Measurements from ENCODE around the gene UBL7. TPM values are rescaled to one million over a fixed set of nuclear protein-coding genes. Genes with fewer than 3 reads are reported as not detected.

The UBL7 gene, protein sequence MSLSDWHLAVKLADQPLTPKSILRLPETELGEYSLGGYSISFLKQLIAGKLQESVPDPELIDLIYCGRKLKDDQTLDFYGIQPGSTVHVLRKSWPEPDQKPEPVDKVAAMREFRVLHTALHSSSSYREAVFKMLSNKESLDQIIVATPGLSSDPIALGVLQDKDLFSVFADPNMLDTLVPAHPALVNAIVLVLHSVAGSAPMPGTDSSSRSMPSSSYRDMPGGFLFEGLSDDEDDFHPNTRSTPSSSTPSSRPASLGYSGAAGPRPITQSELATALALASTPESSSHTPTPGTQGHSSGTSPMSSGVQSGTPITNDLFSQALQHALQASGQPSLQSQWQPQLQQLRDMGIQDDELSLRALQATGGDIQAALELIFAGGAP
- 100 to 1,000 TPM in 1 of 4 donors, 10 to 100 TPM in 2, 1 to 10 TPM in 1; 4.0 to 157 (median 42.3) TPM for total RNA-seq

DNA sequence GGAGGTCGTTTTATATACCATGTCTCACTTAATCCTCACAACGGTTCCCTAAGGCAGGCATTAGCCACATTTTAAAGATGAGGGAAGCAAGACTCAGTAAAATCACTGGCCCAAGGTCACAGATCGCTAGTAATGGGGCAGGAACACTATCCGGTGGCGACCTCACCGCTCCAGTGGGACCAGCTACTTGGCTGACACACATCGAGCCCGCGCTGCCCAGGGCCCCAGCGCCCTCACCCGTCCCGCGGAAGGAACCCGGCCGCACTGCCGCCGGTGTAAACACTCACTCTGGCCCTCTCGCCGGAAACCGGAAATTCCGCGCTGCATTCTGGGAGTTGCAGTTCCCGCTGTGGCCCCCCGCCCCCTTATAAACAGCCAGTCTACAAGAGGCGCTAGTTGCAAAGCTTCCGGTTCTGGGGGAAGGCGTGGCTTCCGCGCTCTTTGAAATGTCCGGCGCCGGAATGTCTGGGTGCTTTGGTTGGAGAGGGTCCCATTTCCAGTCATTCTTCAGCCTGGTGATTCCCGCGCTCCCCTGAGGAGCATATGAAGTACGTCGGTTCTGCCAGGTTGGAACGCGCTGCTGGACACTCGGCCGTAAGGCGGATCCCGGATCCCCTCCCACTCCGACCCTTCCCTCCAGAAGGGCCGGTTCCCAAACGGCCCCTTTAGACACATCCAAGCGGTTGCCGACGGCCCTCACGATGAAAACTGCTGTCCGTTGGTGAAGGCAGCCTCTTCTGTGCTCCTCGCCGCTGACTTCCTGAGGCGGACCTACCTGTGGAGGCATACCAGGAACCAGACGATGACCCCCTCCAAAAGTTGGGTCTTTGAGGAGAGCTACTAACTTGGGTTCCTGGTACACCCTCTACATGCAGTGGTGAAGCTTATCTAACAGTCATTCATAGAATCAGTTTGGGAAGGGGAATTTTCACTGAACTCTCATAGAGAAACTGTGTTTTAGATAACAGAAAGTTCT, at the start of gene UBL7:
Gene UBL7 (minus strand): TSS at position 290 of the 976 bp plus-strand sequence. CDS start 2,293 bp downstream, outside the sequence.
- peak within 1 kb of the TSS; percentile 69 to 82 (median 73) for H3K4me3 ChIP-seq

DNA sequence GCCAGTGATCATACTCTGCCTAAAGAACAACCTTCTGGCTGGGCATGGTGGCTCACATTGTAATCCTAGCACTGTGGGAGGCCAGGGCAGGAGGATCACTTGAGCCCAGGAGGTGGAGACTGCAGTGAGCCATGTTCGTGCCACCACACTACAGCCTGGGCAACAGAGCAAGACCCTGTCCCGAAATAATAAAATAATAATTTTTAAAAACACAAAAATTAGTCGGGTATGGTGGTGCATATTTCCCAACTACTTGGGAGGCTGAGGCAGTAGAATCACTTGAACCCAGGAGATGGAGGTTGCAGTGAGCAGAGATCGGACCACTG, 45.5 kb upstream of the UBL7 start:
- Histone ChIP-seq H3K36me3 (no peaks in the 10 kb centered on the region), H3K27me3 (no peaks in the 10 kb centered on the region), H3K27ac (no peak overlapping the region), H3K4me1 (no peaks in the 10 kb centered on the region), H3K9me3 (no peaks in the 10 kb centered on the region), H3K4me3 (no peak overlapping the region)
- DNase-seq, result no peak
- intact Hi-C loops (cut with DNase I; ENCODE audit: low total_unique reads) (no loop called here), in situ Hi-C loops (cut with MboI; ENCODE audit: low pct_ligation_motif_present in 1 of 4, low pct_unique_long_range_greater_than_20kb in 1 of 4, low sequenced_read_pairs in 3 of 4) (no loop called here)
- TF ChIP-seq EP300 (IDR thresholded peaks at IDR 0.05; ENCODE audit: low read depth) (no peak), POLR2AphosphoS5 (IDR thresholded peaks at IDR 0.05) (no peak), POLR2A (IDR thresholded peaks at IDR 0.05) (no peak)
- TF ChIP-seq, protein P1, sequence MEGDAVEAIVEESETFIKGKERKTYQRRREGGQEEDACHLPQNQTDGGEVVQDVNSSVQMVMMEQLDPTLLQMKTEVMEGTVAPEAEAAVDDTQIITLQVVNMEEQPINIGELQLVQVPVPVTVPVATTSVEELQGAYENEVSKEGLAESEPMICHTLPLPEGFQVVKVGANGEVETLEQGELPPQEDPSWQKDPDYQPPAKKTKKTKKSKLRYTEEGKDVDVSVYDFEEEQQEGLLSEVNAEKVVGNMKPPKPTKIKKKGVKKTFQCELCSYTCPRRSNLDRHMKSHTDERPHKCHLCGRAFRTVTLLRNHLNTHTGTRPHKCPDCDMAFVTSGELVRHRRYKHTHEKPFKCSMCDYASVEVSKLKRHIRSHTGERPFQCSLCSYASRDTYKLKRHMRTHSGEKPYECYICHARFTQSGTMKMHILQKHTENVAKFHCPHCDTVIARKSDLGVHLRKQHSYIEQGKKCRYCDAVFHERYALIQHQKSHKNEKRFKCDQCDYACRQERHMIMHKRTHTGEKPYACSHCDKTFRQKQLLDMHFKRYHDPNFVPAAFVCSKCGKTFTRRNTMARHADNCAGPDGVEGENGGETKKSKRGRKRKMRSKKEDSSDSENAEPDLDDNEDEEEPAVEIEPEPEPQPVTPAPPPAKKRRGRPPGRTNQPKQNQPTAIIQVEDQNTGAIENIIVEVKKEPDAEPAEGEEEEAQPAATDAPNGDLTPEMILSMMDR (IDR thresholded peaks at IDR 0.05), result no peak
- WGBS, 2 donors (ENCODE audit: low coverage in 1 of 2), result 93 to 97% methylated on average over 2 to 4 of the region's 4 CpGs

More for the DNA sequence above, at the start of gene UBL7:
- Histone ChIP-seq H3K27me3 (no peaks in the 10 kb centered on the region), H3K27ac (peak within 1 kb of the TSS; percentile 78 to 90 (median 84)), H3K4me1 (peaks cover 6 to 22% (median 13%) of the 10 kb centered on the region in 4 donors), H3K36me3 (peaks cover 0 to 16% (median 5%) of the 10 kb centered on the region in 4 donors), H3K9me3 (no peaks in the 10 kb centered on the region)
- 0% methylated on average over 27 of the region's 54 CpGs; no CpG with 5 or more reads in 1 of the 2 donors for WGBS, 2 donors (ENCODE audit: low coverage in 1 of 2)
- in situ Hi-C loops (cut with MboI; ENCODE audit: low pct_ligation_motif_present in 1 of 4, low pct_unique_long_range_greater_than_20kb in 1 of 4, low sequenced_read_pairs in 3 of 4) (no loop called here), intact Hi-C loops (cut with DNase I; ENCODE audit: low total_unique reads) (no loop called here)
- peak; percentile 99 for DNase-seq
- TF ChIP-seq, protein P1 (IDR thresholded peaks at IDR 0.05), result peak in 2 of 5 experiments; percentile 13 to 21
- TF ChIP-seq POLR2AphosphoS5 (IDR thresholded peaks at IDR 0.05) (peak; percentile 95 to 97 (median 96)), EP300 (IDR thresholded peaks at IDR 0.05; ENCODE audit: low read depth) (no peak), POLR2A (IDR thresholded peaks at IDR 0.05) (peak; percentile 90)

DNA sequence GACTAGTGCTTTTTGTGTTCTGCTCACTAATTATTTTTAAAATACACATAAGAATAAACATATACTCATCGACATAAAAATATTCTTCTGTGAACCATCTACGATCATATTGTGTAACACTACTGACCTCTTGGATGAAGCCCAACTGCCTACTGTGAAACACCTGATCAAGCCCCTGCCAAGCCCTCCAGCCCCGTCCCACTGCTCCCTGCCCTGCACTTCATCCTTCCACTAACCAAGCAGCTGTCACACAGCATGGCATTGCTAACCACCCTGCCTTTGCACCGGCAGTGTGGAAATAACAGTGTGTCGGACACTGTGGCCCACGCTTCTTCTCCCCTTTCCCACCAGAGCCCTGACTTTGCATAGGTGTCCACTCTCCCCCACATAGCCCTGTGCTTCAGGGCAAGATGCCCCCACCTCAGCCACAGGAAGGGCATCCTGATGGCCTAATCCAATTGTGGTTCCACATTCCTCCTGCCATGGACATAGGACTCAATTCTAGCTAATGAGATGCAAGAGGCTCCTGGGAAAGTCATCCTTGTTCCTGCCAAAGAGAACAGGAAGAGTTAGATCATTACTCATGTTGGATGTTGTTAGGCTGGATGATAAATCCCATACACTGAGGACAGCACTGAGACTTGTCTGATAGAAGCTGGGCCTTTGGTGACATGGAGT, 45.0 kb upstream of the UBL7 start:
- H3K27me3 ChIP-seq, result no peaks in the 10 kb centered on the region
- H3K27ac ChIP-seq, result no peak overlapping the region
- in situ Hi-C loops (cut with MboI; ENCODE audit: low pct_ligation_motif_present in 1 of 4, low pct_unique_long_range_greater_than_20kb in 1 of 4, low sequenced_read_pairs in 3 of 4) (no loop called here), intact Hi-C loops (cut with DNase I; ENCODE audit: low total_unique reads) (no loop called here)
- no peak overlapping the region for H3K4me3 ChIP-seq
- 86 to 95% methylated on average over 3 to 6 of the region's 6 CpGs for WGBS, 2 donors (ENCODE audit: low coverage in 1 of 2)
- no peaks in the 10 kb centered on the region for H3K36me3 ChIP-seq
- no peak for DNase-seq
- TF ChIP-seq POLR2A (IDR thresholded peaks at IDR 0.05) (no peak), POLR2AphosphoS5 (IDR thresholded peaks at IDR 0.05) (no peak), EP300 (IDR thresholded peaks at IDR 0.05; ENCODE audit: low read depth) (no peak)
- TF ChIP-seq, protein P1 (IDR thresholded peaks at IDR 0.05), result no peak
- no peaks in the 10 kb centered on the region for H3K4me1 ChIP-seq
- no peaks in the 10 kb centered on the region for H3K9me3 ChIP-seq
